PFSK-1 (cell line): ENCODE data around the gene CEP170.

Source experiments
- FOXP2 ChIP-seq: optimal IDR thresholded peaks from 2 replicates; pipeline ENCODE3; 2011; ENCODE audit warnings: borderline replicate concordance, control low read depth, inconsistent platforms; ENCODE audit not compliant: insufficient read depth; ENCODE audit errors: extremely low read length, extremely low read depth
- POLR2AphosphoS5 ChIP-seq: IDR thresholded peaks from 2 replicates; pipeline ENCODE4 v1.6.1; 2012; ENCODE audit warnings: low read depth, mild to moderate bottlenecking, control low read depth, low read length, moderate library complexity
- SIN3A ChIP-seq: IDR thresholded peaks from 2 replicates; pipeline ENCODE4 v1.6.1; 2012; ENCODE audit warnings: mild to moderate bottlenecking, low read length, moderate library complexity, borderline replicate concordance; ENCODE audit not compliant: insufficient read depth
- TAF1 ChIP-seq: IDR thresholded peaks from 2 replicates; pipeline ENCODE4 v1.6.1; 2012; ENCODE audit warnings: low read length, control low read depth, borderline replicate concordance; ENCODE audit not compliant: insufficient read depth
- TF ChIP-seq, protein P1 (sequence below), 2 experiments: IDR thresholded peaks; 2 replicates each; pipeline versions ENCODE4 v1.6.1 to v1.8.0; 2011 to 2012; ENCODE audit warnings: low read depth in 2 of 2, low read length in 2 of 2, control low read depth in 1 of 2, inconsistent platforms in 1 of 2, mild to moderate bottlenecking in 1 of 2, moderate library complexity in 1 of 2; ENCODE audit not compliant: insufficient read depth in 1 of 2

Gene CEP170

DNA sequence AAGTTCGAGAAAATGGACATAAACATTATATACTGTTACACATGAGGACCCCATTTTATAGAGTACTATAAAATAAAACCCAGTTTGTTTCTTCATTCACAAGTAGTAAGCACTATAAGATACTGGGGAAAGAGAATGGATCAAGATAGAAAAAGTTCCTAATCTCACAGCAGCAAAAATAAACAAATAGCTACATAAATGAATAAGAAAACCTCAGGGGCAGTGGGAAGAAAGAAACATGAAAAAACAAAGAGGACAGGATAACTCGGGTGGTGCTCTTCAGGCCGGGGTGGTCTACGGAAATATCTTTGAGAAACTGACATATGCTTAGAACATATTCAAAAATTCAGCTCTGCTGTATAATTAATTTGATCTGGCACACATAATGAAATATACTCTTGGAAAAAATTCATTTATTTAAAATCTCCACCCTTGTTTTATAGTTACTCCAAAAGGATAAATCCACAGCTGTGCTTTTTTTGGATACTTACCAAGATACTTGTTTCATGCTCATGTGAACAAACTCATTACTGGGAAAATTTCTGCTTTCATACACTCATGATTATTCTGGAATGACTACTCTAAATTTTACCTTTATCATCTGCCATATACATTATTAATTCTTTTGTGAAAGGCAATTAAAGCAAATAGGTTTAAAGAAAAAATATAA, 20.0 kb downstream of the CEP170 start:
- TF ChIP-seq, protein P1, sequence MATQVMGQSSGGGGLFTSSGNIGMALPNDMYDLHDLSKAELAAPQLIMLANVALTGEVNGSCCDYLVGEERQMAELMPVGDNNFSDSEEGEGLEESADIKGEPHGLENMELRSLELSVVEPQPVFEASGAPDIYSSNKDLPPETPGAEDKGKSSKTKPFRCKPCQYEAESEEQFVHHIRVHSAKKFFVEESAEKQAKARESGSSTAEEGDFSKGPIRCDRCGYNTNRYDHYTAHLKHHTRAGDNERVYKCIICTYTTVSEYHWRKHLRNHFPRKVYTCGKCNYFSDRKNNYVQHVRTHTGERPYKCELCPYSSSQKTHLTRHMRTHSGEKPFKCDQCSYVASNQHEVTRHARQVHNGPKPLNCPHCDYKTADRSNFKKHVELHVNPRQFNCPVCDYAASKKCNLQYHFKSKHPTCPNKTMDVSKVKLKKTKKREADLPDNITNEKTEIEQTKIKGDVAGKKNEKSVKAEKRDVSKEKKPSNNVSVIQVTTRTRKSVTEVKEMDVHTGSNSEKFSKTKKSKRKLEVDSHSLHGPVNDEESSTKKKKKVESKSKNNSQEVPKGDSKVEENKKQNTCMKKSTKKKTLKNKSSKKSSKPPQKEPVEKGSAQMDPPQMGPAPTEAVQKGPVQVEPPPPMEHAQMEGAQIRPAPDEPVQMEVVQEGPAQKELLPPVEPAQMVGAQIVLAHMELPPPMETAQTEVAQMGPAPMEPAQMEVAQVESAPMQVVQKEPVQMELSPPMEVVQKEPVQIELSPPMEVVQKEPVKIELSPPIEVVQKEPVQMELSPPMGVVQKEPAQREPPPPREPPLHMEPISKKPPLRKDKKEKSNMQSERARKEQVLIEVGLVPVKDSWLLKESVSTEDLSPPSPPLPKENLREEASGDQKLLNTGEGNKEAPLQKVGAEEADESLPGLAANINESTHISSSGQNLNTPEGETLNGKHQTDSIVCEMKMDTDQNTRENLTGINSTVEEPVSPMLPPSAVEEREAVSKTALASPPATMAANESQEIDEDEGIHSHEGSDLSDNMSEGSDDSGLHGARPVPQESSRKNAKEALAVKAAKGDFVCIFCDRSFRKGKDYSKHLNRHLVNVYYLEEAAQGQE (IDR thresholded peaks at IDR 0.05; ENCODE audit: insufficient read depth in 1 of 2, low read depth in 2 of 2, low read length in 2 of 2), result no peak
- TF ChIP-seq POLR2AphosphoS5, result no peak
- no peak for TF ChIP-seq FOXP2
- TF ChIP-seq TAF1, result no peak
- TF ChIP-seq SIN3A, result no peak

DNA sequence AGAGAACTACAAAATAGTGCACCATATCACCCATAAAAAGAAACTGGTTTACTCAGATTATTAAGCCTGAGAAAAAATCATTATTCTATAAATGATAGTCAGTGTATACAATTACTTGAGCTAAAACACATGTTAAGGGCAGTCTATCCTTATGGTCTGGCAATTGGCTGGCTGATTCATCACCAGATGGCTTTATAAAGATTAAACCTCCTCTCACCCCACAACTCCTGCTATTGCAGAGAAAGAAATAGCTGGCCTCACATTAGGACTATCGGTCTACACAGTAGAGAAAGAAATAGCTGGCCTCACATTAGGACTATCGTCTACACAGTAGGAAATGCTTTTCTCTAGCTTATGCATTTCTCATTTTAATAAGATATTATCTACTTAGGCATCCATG, 21.2 kb downstream of the CEP170 start:
- TF ChIP-seq TAF1 (no peak), FOXP2 (no peak), POLR2AphosphoS5 (no peak), SIN3A (no peak)
- TF ChIP-seq, protein P1 (IDR thresholded peaks at IDR 0.05; ENCODE audit: insufficient read depth in 1 of 2, low read depth in 2 of 2, low read length in 2 of 2), result no peak

DNA sequence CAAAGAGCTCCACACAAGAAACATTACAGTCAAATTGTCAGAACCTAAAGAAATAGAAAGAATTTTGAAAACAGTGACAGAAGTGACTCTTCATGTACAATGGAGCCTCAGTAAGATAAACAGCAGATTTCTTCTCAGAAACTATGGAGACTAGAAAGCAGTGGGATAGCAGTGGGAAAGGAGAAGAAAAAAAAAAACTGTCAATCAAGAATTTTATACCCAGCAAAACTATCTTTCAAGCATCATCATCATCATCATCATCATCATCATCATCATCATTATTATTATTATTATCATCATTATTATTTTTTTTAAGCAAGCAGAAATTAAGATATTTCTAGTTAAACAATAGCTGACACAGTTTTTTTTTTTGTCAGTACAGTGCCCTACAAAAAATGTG, 24.2 kb downstream of the CEP170 start:
- TF ChIP-seq POLR2AphosphoS5, result no peak
- no peak for TF ChIP-seq SIN3A
- TF ChIP-seq, protein P1 (IDR thresholded peaks at IDR 0.05; ENCODE audit: insufficient read depth in 1 of 2, low read depth in 2 of 2, low read length in 2 of 2), result no peak
- no peak for TF ChIP-seq TAF1
- TF ChIP-seq FOXP2, result no peak

DNA sequence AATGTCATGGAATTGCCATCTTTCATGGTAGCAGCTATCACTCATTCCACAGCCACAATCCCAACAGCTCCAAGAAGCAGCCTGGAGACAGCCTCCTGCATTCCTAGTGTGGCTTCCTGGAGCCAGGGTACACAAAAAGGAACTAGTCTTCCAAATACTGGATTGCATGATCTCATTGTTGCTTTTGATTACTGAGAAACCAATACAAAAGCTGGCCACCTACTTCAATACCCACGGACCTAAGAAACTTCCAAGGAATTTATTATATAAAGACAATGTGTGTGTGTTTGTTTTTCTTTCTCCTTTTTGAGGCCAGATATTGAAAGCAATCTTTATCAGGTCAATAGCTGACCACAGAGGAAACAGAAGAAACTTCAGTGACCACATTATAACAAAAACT, 25.6 kb downstream of the CEP170 start:
- TF ChIP-seq TAF1, result no peak

DNA sequence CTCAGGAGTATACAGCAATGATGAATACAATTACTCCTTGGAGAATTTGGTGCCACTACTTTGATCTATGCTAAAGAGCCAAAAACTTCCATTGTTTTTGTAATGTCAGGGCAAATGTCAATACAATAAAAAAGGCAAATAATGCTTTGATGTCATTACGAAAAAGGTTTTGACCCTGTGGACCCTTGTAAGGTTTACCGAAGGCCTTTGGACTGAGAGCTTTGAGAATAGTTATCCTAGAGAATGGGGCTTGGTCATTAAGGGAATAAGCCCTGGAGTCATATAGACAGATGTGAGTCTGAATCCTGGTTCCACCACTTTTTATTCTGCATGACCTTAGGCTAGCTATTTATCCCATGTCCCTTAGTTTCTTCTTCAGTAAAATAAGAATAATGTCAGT, 27.5 kb downstream of the CEP170 start:
- TF ChIP-seq, protein P1 (IDR thresholded peaks at IDR 0.05; ENCODE audit: insufficient read depth in 1 of 2, low read depth in 2 of 2, low read length in 2 of 2), result no peak
- TF ChIP-seq FOXP2, result no peak
- TF ChIP-seq POLR2AphosphoS5, result no peak
- no peak for TF ChIP-seq SIN3A
- TF ChIP-seq TAF1, result no peak
